ENCODE measurements around the gene AMHR2.
"Not testable (repeated sequence)": the region's sequence is repeated elsewhere in the genome, so short reads cannot be mapped to it uniquely, and the experiment has no call there.

AMHR2 gene

DNA sequence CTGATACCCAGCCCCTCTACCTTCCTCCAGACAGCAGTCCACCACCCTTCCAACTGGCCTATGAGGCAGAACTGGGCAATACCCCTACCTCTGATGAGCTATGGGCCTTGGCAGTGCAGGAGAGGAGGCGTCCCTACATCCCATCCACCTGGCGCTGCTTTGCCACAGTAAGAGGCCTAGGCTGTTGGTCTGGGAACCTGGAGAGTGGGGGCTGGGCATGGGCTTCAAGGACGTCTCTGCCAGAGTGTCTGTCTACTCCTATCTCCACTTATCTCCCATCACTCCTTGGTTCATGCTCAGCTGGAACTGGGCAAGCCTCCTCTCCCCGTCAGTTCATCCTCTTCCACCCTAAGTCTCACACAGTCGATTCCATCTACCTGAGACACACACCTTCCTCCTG lies 6.5 kb downstream of the AMHR2 start:
- DNase-seq (ENCODE audit: low spot score) (no peak), ATAC-seq (ENCODE audit: low read depth) (no peak)
- H3K27ac ChIP-seq (ENCODE audit: poor library complexity, severe bottlenecking): no peak overlapping the region
- H3K36me3 ChIP-seq (ENCODE audit: low read depth): no peaks in the 10 kb centered on the region
- H3K4me3 ChIP-seq (ENCODE audit: severe bottlenecking): no peak overlapping the region
- H3K9me3 ChIP-seq (ENCODE audit: severe bottlenecking): no peaks in the 10 kb centered on the region
- TF ChIP-seq, protein P1, sequence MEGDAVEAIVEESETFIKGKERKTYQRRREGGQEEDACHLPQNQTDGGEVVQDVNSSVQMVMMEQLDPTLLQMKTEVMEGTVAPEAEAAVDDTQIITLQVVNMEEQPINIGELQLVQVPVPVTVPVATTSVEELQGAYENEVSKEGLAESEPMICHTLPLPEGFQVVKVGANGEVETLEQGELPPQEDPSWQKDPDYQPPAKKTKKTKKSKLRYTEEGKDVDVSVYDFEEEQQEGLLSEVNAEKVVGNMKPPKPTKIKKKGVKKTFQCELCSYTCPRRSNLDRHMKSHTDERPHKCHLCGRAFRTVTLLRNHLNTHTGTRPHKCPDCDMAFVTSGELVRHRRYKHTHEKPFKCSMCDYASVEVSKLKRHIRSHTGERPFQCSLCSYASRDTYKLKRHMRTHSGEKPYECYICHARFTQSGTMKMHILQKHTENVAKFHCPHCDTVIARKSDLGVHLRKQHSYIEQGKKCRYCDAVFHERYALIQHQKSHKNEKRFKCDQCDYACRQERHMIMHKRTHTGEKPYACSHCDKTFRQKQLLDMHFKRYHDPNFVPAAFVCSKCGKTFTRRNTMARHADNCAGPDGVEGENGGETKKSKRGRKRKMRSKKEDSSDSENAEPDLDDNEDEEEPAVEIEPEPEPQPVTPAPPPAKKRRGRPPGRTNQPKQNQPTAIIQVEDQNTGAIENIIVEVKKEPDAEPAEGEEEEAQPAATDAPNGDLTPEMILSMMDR (IDR thresholded peaks at IDR 0.05; ENCODE audit: poor library complexity, severe bottlenecking): no peak
- peaks cover 14% of the 10 kb centered on the region for H3K4me1 ChIP-seq (ENCODE audit: insufficient read depth, poor library complexity, severe bottlenecking)
- no peaks in the 10 kb centered on the region for H3K27me3 ChIP-seq (ENCODE audit: insufficient read depth, poor library complexity, severe bottlenecking)

DNA sequence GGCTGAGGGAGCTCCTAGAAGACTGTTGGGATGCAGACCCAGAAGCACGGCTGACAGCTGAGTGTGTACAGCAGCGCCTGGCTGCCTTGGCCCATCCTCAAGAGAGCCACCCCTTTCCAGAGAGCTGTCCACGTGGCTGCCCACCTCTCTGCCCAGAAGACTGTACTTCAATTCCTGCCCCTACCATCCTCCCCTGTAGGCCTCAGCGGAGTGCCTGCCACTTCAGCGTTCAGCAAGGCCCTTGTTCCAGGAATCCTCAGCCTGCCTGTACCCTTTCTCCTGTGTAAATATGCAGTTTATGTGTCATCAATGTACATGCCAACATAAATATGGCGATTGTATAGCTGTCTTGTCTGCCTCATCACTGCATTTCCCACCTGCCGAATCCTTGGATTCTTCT lies 7.5 kb downstream of the AMHR2 start:
- Histone ChIP-seq H3K9me3 (ENCODE audit: severe bottlenecking) (no peaks in the 10 kb centered on the region), H3K27ac (ENCODE audit: poor library complexity, severe bottlenecking) (no peak overlapping the region), H3K4me1 (ENCODE audit: insufficient read depth, poor library complexity, severe bottlenecking) (peaks cover 14% of the 10 kb centered on the region), H3K27me3 (ENCODE audit: insufficient read depth, poor library complexity, severe bottlenecking) (no peaks in the 10 kb centered on the region), H3K36me3 (ENCODE audit: low read depth) (no peaks in the 10 kb centered on the region), H3K4me3 (ENCODE audit: severe bottlenecking) (no peak overlapping the region)
- ATAC-seq (ENCODE audit: low read depth): no peak
- no peak for DNase-seq (ENCODE audit: low spot score)
- TF ChIP-seq, protein P1 (IDR thresholded peaks at IDR 0.05; ENCODE audit: poor library complexity, severe bottlenecking): no peak

DNA sequence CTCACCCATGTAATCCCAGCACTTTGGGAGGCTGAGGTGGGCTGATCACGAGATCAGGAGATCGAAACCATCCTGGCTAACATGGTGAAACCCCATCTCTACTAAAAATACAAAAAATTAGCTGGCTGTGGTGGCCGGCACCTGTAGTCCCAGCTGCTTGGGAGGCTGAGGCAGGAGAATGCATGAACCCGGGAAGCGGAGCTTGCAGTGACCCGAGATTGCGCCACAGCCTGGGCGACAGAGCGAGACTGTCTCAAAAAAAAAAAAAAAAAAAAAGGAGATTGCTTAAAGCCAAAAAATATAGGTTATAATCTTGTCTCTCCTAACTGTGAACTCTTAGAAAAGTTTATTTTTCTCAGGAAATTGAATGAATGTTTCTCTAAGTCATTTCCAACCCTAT lies 11.7 kb downstream of the AMHR2 start:
- not testable (repeated sequence) for H3K4me1 ChIP-seq (ENCODE audit: insufficient read depth, poor library complexity, severe bottlenecking); ATAC-seq (ENCODE audit: low read depth); DNase-seq (ENCODE audit: low spot score); H3K36me3 ChIP-seq (ENCODE audit: low read depth); H3K9me3 ChIP-seq (ENCODE audit: severe bottlenecking); H3K4me3 ChIP-seq (ENCODE audit: severe bottlenecking); H3K27me3 ChIP-seq (ENCODE audit: insufficient read depth, poor library complexity, severe bottlenecking); H3K27ac ChIP-seq (ENCODE audit: poor library complexity, severe bottlenecking)

DNA sequence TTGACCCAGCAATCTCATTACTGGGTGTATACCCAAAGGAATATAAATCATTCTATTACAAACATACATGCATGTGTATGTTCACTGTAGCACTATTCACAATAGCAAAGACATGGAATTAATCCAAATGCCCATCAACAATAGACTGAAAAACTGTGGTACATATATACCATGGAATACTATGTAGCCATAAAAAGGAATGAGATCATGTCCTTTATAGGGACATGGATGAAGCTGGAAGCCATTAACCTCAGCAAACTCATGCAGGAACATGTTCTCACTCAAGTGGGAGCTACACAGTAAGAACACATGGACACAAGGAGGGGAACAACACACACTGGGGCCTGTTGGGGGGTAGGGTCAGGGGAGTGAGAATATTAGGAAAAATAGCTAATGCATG lies 15.9 kb downstream of the AMHR2 start:
- H3K36me3 ChIP-seq (ENCODE audit: low read depth): peaks cover 20% of the 10 kb centered on the region
- H3K9me3 ChIP-seq (ENCODE audit: severe bottlenecking); H3K27ac ChIP-seq (ENCODE audit: poor library complexity, severe bottlenecking); H3K4me1 ChIP-seq (ENCODE audit: insufficient read depth, poor library complexity, severe bottlenecking); H3K4me3 ChIP-seq (ENCODE audit: severe bottlenecking); ATAC-seq (ENCODE audit: low read depth); DNase-seq (ENCODE audit: low spot score); H3K27me3 ChIP-seq (ENCODE audit: insufficient read depth, poor library complexity, severe bottlenecking): not testable (repeated sequence)

DNA sequence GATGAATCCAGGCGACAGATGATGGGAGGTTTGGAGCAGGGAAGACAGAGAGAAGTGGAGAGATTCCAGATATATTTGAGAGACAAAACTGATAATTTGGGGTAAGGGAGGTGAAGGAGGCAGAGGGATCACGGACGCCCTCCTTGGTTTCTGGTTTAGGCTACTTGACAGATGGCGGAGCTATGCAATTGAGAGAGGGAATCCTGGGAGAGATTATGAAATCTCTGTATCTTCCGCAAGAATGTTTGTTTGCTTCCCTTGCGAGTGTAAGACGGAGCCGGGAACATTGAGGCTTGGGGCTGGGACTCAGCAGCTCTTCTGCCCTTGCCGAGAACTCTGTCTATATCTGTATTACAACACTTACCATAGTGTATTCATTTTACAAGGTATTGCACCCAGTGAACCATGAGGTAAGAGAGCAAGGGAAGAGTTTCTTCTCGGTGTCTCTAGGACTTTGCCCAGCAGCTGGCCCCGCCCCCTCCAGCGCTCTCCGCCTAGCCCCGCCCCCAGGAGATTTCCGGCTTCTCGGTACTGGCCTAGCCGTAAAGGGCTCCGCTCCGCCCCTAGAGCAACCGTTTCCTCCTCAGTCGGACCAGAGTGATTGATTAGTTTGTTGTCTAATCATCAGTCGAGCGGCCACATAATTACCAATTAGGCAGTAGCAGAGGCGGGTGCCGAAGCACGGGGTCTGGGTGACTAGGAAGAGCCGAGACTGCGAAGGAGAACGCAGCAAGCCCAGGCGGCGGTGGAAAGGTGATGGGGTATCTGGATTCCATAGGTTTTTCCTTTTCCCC lies 17.6 kb downstream of the AMHR2 start, which contains the start of gene PRR13:
TSS of gene PRR13 (plus strand) at position 695 of the 794 bp plus-strand sequence. CDS start 981 bp downstream, outside the sequence.
- peak within 1 kb of the TSS; percentile 61 for H3K4me3 ChIP-seq (ENCODE audit: severe bottlenecking)
- peaks cover 6% of the 10 kb centered on the region for H3K4me1 ChIP-seq (ENCODE audit: insufficient read depth, poor library complexity, severe bottlenecking)
- ATAC-seq (ENCODE audit: low read depth) (peak; percentile 97), DNase-seq (ENCODE audit: low spot score) (peak; percentile 99)
- H3K27ac ChIP-seq (ENCODE audit: poor library complexity, severe bottlenecking): peak within 1 kb of the TSS; percentile 75
- H3K36me3 ChIP-seq (ENCODE audit: low read depth): peaks cover 32% of the 10 kb centered on the region
- TF ChIP-seq, protein P1 (IDR thresholded peaks at IDR 0.05; ENCODE audit: poor library complexity, severe bottlenecking): no peak
- H3K9me3 ChIP-seq (ENCODE audit: severe bottlenecking): no peaks in the 10 kb centered on the region
- H3K27me3 ChIP-seq (ENCODE audit: insufficient read depth, poor library complexity, severe bottlenecking): no peaks in the 10 kb centered on the region

DNA sequence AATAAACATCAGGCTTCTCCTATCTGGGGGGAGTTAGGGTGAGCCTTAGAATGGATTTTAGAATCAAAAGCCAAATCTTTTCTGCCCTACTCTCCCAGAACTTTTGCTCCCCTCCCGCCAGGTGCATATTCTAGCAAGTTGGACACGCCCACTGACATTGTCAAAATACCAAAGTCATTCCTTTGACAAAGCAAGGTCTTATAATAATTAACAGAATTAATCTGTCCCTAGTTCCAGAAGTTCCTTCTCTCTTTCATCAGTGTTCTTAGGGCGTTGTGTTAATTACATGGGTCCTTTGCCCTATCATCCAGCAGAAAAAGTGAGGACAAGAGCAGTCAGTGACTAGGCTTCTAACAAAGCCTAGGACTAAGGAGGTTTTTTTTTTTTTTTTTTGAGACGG lies 20.3 kb downstream of the AMHR2 start:
- Histone ChIP-seq H3K4me1 (ENCODE audit: insufficient read depth, poor library complexity, severe bottlenecking) (peaks cover 6% of the 10 kb centered on the region), H3K36me3 (ENCODE audit: low read depth) (peaks cover 39% of the 10 kb centered on the region), H3K4me3 (ENCODE audit: severe bottlenecking) (no peak overlapping the region), H3K27me3 (ENCODE audit: insufficient read depth, poor library complexity, severe bottlenecking) (no peaks in the 10 kb centered on the region), H3K27ac (ENCODE audit: poor library complexity, severe bottlenecking) (no peak overlapping the region), H3K9me3 (ENCODE audit: severe bottlenecking) (no peaks in the 10 kb centered on the region)
- ATAC-seq (ENCODE audit: low read depth) (no peak), DNase-seq (ENCODE audit: low spot score) (no peak)
- TF ChIP-seq, protein P1 (IDR thresholded peaks at IDR 0.05; ENCODE audit: poor library complexity, severe bottlenecking): no peak

DNA sequence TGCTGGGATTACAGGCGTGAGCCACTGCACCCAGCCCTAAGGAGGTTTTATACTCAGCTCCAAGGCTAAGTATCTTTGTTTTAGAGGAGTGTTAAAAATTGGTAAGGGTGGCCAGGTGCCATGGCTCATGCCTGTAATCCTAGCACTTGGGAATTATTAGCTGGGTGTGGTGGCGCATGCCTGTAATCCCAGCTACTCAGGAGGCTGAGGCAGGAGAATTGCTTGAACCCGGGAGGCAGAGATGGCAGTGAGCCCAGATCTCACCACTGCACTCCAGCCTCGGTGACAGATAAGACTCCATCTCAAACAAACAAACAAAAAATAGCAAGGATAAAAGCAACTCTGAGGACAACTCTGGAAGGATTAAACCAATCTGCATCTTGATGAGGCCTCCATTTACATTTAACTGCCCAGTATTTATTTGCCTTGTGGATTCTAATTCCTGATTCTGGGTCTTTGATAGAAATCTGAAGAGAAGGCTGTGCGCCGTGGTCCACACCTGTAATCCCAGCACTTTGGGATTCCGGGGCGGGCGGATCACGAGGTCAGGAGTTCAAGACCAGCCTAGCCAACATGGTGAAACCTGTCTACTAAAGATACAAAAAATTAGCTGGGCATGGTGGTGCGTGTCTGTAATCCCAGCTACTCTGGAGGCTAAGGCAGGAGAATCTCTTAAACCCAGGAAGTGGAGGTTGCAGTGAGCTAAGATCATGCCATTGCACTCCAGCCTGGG lies 21.1 kb downstream of the AMHR2 start:
- H3K9me3 ChIP-seq (ENCODE audit: severe bottlenecking); ATAC-seq (ENCODE audit: low read depth); DNase-seq (ENCODE audit: low spot score); H3K27ac ChIP-seq (ENCODE audit: poor library complexity, severe bottlenecking); H3K4me1 ChIP-seq (ENCODE audit: insufficient read depth, poor library complexity, severe bottlenecking); H3K4me3 ChIP-seq (ENCODE audit: severe bottlenecking); H3K27me3 ChIP-seq (ENCODE audit: insufficient read depth, poor library complexity, severe bottlenecking): not testable (repeated sequence)
- peaks cover 39% of the 10 kb centered on the region for H3K36me3 ChIP-seq (ENCODE audit: low read depth)

Measured in RWPE2 (cell line).